Measurements from ENCODE around the gene GNA12. TPM values are rescaled to one million over a fixed set of nuclear protein-coding genes. Genes with fewer than 3 reads are reported as not detected.

GNA12 gene
- total and polyA plus RNA-seq, 2 of the 4 experiments (the other 2 are of a cell fraction): 14.3 to 93.9 TPM

- TF ChIP-seq CTCF (conservative IDR thresholded peaks at IDR 0.05; ENCODE audit: low read depth, low read length): no peak
- no peak for TF ChIP-seq MAFK (IDR thresholded peaks at IDR 0.05; ENCODE audit: low read depth, low read length)
- no peak for TF ChIP-seq RAD21 (IDR thresholded peaks at IDR 0.05; ENCODE audit: low read length)
- no peak for TF ChIP-seq MAZ (IDR thresholded peaks at IDR 0.05; ENCODE audit: borderline replicate concordance, low read depth, low read length)
Observed at GRCh38 chr7:2832461-2832860, 11.6 kb downstream of the GNA12 start (continued).

Measured in IMR-90 (cell line).